OCI-M2 (cell line): ENCODE measurements around the gene RAB26.
"Not testable (repeated sequence)": the region's sequence is repeated elsewhere in the genome, so short reads cannot be mapped to it uniquely, and the experiment has no call there.

Experiments
- DNase-seq: peaks from one replicate; lab custom pipeline; 2025; ENCODE audit not compliant: unreplicated experiment; lab: John Stamatoyannopoulos, UW

RAB26 gene

DNA sequence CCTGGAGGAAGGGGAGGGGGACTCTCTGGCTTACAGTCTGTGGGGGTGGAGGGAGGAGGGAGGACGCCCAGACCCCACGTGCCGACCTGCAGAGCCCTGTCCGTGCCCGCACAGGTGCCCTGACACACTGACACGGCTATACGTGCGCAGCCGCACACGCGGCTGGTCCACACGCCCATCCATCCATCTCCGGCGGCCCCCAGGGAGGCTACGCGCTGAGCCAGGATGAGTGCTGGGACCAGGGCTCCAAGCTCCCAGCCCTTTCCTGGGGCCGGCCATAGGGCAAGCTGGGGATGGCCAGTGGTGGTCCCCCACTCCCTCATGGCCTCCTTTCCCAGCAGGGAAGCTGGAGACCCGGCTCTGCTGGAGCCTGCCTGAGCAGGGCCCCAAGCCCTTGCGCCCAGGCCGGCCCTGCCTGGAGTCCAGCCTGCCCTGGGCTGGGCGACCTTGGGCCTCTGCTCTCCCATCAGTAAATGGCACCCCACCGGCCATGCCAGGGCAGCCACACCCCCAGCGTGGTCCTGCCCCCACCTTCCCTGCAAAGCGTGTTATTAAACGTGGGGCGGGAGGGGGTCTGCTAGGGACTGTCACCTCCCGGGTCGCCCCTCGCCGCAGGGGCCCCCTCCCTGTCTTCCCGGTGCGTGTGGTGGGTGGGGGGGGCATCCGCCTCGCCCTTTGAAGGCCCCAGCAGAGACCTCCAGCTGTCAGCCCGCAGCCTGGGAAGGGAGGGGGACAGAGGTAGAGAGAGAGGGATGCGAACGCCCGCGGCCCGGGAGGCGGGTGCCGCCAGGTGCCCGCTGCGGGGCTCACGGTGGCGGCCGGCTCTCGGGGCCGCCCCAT is 47.1 kb downstream of the RAB26 start:
- no peak for DNase-seq

DNA sequence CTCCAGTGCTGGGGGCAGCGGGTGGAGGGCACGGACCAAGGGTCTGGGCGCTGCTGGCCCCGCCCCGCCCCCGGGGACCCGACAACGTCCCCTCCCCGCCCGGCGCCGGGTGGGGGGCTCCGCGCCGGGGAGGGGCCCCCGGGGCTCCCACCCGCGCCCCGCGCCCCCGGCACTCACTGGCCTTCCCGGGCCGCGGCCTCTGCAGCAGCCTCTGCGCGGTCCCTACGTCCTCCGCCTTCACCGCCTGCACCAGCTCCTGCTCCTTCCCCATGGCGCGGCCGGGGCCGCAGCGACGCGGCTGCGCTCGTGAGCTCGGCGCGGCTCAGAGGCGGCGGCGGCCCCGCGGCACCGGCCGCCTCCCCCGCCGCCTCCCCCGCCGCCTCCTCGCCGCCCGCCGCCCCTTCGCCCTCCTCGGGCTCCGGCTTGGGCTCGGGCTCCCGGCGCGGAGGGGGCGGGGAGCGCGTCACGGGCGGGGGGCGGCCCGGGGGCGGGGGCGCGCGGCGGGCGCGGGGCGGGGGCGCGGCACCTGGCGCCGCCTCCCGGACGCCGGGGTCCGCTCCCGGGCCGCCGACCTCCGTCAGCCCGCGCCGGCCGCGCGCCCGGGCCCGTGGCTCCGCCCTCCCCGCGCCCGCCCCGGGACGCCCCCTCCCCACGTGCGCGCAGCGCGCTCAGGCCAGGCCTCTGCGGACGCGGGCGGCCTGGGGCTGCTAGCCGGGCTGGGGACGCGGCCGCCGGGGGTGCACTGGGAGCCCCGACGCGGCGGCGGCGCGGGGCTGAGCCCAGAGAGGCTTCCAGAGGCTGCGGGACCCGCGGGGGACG is 47.9 kb downstream of the RAB26 start, which contains the start of gene CASKIN1:
Gene CASKIN1, minus strand, starts transcription at position 444 of the 819 bp plus-strand sequence. Its CDS starts 173 bp downstream, at position 271.
- no peak for DNase-seq

DNA sequence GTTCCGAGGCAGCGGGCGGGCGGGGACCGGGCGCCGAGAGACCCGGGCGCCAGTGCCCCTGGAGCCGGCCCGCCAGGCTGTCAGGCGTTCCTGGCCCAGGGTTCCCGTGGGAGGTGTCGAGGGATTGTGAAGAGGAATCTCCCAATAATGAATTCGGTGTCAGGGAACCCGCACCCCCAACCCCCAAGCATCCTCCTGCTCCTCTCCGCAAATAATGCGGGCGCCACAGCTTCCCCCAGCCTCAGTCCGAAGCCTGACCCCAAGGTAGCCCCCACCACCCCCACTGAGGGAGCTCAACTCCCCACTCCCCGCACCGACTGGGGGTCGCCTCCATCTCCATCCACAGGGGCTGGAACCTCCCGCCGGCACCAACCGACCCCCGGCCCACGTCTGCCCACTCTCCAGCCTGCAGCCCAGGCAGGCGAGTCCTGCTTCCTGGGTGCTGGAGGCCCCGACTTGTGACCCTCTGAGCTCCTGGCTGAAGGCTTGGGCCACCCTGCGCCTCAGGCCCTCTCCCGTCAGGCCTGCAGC is 48.6 kb downstream of the RAB26 start:
- DNase-seq = no peak

DNA sequence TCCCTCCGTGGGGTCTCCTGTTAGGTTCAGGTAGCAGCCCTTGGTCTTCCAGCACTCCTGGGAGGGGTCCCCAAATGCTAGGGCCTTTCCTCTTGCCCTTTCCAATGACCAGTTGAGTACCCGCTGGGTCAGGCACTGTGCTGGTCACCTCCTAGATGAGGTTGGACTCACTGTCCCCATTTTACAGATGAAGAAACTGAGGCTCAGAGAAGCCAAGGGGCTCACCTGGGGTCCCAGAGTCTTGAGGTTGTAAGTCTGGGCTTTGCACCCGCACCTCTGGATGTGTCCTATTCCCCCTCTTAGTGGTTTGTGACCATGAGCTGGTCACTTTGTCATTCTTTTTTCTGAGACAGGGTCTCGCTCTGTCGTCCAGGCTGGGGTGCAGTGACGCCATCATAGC is 49.3 kb downstream of the RAB26 start:
- no peak for DNase-seq

DNA sequence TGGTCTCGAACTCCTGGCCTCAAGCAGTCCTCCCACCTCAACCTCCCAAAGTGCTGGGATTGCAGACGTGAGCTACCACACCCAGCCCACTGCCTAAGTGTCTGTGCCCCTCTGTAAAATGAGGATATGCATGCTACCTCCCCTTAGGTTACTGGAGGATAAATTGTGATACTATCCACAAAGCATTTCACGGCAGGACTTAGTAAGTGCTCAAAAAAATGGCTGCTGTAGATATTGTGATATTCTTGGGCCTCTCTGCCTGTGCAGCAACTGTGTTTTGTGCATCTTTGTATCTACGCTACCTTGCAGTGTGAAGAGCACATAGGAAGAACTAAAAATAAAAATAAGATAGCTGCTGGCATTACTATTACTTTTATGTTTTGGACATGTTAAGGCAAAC is 49.9 kb downstream of the RAB26 start:
- no peak for DNase-seq

DNA sequence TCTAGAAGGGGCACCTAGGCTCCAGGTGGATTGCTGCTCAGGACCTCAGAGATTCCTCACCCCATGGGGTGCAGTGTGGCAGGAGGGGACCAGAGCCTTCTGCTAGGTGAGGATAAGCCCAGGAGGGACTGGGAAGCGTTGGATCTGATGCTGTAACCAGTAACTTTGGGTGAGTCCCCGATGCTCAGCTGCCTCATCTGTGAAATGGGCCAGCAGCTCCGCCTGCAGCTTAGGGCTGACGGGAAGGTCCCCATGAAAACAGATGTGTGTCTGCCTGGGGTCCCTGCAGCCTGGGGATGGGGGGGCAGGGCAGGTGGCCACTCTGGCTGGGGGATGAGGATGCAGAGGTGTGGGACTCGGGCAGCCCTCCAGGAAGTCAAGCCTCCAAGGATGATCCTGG is 50.7 kb downstream of the RAB26 start:
- no peak for DNase-seq

DNA sequence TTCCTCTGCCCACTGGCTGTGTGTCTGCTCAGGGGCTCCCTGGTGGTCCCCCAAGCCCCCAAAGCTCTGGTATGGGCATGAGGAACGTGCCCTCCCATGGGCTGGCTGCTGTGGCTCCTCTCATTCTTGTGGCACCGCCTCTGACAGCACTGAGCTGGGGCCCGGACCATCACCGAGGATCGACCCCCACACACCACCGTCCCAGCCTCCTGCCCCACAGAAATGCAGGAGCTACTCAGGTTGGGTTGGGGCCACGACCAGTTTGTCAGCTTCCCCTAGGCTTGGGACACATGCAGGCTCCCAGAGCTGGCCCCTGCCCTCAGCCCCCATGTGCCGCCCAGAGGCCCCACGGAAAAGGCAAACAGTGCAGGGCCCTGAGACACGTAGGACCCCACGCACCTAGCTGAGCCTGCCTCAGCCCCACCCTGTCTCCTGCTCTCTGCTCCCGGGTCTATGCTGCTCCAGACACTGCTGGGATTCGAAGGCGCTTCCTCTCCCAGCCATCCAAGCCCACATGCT is 51.3 kb downstream of the RAB26 start:
- no peak for DNase-seq

DNA sequence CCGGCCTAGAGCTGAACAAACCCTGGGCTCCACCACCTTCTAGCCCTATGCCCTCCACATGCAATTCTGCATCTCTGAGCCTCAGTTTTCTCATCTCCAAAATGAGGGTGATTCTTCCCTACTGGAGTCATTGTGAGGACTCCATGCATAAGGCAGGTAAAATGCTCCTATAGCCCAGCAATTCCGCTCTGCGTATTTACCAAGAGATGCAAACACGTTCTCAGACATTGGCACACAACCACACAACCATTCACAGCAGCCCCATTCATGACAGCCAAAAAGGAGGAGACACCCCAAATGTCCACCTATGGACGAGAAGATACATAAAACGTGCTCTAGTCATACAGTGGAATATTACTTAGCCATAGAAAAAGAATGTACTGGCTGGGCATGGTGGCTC is 51.9 kb downstream of the RAB26 start:
- no peak for DNase-seq

DNA sequence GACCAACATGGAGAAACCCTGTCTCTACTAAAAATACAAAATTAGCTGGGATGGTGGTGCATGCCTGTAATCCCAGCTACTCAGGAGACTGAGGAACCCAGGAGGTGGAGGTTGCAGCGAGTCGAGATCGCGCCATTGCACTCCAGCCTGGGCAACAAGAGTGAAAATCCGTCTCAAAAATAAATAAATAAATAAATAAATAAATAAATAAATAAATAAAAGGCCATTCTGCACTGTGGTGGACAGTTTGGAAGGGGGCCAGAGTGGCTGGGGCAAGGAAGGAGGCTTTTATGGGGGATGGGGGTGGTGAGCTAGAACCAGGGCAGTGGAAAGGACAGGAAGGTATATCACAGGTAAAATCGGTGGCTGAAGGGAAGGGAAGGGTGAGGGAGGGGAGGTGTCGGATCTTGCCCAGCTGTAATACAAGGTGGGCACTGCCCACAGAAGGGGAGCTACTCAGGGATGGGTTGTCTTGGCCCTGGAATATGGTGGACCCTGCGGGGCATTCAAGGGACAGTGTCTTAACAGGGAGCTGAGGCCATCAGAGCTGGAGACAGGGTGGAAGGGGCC is 54.8 kb downstream of the RAB26 start:
- DNase-seq = not testable (repeated sequence)
